DMS114 treated with DMSO at 0.1 percent for 48 hours (cell line): ENCODE measurements around the gene TKT.
"Not testable (repeated sequence)": the region's sequence is repeated elsewhere in the genome, so short reads cannot be mapped to it uniquely, and the experiment has no call there.

Experiments
- DNase-seq: peaks from one replicate; lab custom pipeline; 2025; ENCODE audit not compliant: unreplicated experiment; lab: John Stamatoyannopoulos, UW

Gene TKT, protein sequence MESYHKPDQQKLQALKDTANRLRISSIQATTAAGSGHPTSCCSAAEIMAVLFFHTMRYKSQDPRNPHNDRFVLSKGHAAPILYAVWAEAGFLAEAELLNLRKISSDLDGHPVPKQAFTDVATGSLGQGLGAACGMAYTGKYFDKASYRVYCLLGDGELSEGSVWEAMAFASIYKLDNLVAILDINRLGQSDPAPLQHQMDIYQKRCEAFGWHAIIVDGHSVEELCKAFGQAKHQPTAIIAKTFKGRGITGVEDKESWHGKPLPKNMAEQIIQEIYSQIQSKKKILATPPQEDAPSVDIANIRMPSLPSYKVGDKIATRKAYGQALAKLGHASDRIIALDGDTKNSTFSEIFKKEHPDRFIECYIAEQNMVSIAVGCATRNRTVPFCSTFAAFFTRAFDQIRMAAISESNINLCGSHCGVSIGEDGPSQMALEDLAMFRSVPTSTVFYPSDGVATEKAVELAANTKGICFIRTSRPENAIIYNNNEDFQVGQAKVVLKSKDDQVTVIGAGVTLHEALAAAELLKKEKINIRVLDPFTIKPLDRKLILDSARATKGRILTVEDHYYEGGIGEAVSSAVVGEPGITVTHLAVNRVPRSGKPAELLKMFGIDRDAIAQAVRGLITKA

DNA sequence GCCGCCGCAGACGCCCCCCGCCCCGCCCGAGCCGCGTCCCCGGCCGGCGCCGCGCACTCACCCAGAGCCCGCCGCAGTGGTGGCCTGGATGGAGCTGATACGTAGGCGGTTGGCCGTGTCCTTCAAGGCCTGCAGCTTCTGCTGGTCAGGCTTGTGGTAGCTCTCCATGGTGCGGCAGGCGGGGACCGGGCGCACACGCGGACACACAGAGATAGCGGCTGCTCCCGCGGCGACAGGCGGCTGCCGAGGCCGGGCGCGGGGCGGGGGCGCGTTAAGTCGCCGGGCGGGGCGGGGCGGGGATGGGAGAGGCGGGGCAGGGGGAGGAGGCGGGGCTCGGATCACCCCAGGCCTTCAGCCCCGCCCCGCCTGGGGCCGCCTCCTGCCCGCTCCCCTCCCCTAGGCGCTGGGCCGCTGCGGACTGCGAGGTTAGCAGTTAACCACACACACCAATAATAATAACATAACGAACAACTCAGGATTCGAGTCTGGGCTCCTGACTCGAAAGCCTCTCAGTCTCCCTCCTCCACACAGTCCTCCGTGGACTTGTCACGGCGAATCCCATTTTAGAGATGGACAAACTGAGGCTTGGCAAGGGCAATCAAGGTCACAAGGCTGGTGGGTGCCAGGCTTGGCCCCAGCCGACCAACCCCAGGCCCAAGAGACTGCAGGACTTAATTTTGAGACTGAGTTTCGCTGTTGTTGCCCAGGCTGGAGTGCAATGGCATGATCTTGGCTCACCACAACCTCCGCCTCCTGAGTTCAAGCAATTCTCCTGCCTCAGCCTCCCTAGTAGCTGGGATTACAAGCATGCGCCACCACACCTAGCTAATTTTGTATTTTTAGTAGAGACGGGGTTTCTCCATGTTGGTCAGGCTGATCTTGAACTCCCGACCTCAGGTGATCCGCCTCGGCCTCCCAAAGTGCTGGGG lies at the start of gene TKT:
Gene TKT, minus strand, starts transcription at position 248 of the 929 bp plus-strand sequence. Its CDS starts 80 bp downstream, at position 168.
- peak; percentile 51 for DNase-seq

DNA sequence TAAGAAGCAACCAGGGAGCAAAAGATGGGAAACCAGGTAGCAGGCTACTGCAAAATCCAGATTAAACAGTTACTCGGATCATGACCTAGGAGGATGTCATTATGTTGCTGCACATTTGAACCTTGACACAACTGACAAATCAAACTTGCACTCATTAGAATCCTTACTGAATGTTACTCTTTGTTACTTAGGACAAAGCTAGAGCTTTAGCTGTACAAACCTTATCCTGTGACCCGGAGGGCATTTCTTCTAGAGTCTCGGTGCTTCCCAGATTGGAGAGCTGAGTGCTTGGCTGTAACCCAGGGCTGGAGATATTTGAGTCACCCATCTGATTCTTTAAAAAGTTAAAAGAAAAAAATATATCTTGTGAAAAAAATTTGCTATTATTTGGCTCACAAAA lies 48.1 kb upstream of the TKT start:
- no peak for DNase-seq

DNA sequence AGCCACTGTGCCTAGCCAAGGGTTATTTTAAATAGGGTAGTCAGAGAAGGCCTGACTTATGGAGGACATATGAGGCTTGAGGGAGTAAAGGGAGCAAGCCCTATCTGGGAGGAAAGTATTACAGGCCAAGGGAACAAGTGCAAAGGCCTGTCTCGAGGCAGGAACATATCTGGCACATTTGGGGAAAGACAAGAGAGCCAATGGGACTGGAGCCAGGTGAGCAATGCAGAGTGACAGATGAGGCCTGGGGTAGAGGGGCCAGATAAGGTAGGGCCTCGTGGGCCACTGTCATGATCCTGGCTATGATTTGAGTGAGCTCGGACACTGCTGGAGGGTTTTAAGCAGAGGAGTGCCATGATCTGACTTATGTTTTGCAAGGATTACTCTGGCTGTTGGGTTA lies 47.7 kb upstream of the TKT start:
- DNase-seq: no peak

DNA sequence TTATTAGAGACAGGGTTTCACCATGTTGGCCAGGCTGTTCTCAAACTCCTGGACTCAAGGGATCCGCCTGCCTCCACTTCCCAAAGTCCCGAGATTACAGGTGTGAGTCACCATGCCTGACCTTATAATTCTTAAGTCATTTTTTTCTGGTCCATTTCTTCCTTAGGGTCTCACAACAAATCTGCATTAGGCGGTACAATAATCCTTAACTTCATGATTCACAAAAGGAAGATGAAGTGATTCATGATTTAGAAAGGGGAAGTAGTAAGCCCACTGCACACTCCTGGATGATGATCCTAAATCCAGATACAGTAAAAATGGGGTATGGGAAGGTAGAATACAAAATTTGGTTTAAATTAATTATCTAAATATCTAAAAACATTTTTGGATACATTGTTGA lies 45.0 kb upstream of the TKT start:
- DNase-seq: no peak

DNA sequence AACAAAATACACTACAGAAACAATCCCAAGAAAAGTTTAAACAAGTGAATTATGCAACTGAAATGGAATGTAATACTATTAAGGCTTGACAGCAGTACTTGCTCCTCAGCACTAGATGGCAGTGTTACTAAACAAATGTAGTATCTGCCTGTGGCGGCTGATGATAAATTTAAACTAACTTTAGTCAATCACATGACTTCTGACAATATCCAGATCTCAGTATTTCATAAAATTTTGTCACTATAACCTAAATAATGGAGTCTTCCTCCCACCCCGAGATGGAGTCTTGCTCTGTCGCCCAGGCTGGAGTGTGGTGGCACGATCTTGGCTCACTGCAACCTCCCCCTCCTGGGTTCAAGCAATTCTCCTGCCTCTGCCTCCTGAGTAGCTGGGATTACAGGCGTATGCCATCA lies 43.8 kb upstream of the TKT start:
- DNase-seq: peak; percentile 56

DNA sequence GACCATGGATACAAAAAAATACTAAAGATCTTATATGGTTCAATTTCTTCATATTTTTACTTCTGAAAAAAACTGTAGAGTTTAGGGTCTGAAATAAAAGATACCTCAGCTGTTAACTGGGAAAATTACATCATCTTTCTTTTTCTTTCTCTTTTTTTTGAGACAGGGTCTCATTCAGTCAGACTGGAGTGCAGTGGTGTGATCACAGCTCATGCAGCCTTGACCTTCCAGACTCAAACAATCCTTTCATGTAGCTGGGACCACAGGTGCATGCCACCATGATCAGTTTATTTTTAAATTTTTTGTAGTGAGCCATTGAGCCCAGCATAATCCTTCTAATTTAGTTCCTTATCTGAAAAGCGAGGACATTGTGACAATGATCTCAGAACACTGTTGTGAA lies 39.6 kb upstream of the TKT start:
- DNase-seq: no peak

DNA sequence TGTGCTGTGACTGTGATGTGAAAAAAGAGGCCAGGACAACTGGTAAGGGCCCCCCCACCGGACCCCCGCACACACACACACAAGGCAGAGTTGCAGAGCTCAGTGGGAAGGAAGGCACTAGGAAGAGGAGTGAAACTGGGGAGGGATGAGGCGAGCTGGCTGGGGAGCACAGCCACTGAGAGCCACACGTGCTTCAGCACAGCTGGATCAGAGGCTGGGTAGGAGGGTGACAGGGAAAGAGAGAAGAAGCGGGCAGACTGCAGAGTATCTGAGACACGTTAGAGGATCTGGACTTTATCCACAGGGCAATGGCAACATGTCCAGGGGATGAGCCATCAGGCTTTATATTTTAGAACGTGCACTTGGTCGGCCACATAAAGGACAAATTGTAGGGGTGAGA lies 38.0 kb upstream of the TKT start:
- DNase-seq: no peak

DNA sequence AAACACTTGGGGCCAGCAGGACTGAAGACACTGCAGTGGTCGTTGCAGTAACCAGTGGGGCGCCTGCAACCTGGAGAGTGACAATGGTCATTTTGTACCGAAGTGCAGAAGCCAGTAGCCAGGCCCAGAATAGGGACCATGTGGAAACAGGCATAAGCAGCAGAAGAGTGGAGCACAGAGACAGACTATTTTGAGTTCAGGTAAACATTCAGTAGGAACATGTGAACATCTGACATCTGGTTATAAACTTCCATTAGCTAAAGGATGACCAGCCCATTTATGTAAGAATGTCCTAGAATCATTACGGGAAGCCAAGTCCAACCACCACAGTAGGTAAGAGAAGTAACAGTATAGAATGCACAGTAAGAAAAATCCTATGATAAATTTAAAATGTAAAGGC lies 32.4 kb upstream of the TKT start:
- DNase-seq: no peak

DNA sequence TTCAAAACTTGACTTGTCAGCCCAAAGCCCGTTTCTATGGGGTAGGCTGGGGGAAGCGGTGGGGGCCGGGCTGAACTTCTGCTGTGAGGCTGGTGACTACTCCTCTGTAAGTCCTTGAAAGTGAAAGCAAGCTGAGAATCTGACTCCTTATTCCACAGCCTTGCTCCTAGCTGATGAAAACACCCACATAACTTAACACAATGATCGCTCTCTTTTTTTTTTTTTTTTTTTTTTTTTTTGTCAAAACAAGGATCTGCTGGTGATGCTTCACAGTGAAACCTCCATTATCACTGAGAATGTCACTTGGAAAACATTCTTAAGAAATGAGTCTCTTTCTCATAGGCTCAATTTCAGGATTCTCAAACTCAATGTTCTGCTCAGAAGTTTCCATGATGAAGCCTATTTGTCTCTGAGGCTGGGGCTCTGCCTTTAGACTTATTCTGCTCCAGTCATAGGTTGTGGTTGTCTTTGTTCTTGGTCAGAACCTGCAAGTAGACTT lies 31.4 kb upstream of the TKT start:
- DNase-seq: no peak

DNA sequence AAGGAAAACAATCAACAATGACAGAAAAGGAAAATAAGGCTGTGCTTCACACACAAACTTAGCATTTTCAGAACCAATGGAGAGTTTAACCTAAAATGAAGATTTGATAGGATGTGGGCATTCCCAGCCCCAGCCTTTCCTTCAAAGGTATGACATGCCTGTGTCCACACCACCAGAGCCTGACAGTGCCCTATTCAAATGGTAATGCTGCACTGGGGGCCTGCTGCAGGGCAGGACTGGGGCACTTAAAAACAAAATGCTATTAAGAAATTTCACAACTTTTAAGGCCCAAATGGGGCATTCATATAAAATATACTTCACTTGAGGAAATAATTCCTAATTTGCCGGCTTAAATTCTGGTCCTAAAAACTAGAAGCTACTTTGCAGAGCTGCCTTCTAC lies 30.9 kb upstream of the TKT start:
- DNase-seq: no peak

DNA sequence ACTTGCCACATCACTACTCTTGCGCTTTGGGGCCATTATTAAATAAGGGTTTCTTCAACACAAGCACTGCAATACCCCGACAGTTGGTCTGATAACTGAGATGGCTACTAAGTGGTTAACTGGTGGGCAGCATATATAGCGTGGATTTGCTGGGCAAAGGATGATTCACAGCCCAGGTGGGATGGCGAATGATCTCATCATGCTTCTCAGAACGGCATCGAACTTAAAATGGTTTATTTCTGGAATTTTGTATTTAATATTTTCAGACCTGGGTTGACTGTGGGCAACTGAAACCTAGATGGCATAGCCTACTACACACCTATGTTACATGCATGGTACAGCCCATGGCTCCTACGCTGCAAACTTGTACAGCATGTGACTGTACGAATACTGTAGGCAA lies 26.8 kb upstream of the TKT start:
- no peak for DNase-seq

DNA sequence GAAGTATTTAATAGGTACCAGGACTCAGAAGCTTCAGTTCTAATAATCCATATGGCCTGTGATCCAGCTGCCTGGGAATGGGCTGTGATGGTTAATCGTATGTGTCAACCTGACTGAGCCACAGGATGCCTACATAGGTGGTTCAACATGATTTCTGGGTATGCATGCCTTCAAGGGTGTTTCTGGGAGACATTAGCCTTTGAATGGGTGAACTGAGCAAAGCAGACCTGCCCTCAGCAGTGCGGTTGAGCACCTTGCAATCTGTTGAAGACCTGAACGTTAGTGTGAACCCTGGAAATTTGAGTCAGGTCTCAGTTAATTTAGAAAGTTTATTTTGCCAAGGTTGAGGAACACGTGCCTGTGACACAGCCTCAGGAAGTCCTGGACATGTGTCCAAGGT lies 22.8 kb upstream of the TKT start:
- no peak for DNase-seq

DNA sequence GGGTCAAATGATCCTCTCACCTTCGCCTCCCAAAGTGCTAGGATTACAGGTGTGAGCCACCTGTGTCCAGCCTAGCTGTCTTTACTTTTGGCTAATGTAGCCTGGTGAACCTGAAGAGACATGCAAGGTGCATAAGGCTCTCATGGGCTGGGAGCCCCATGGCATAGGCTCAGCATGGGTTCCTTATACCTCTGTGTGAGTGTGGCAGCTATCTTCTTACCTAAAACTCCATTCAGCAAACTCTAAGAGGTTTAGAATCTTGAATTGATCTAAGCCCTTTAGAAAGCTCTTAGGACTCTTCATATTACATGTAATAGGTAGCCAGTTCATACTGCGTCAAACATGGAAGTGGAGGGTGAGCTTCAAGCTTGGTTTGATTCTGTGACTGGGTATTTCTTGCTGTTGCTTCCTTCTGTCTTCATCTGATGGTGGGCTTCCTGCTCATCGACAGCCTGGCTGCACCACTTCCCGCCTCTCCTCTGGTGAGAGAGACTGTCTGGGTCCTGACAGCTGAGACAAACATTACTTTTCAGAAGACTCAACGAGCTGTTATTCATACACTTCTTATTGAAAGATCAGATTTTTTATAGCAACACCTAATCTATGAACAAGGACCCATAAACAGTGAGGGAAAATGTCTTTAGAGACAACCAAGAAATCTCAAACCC lies 19.2 kb upstream of the TKT start:
- no peak for DNase-seq

DNA sequence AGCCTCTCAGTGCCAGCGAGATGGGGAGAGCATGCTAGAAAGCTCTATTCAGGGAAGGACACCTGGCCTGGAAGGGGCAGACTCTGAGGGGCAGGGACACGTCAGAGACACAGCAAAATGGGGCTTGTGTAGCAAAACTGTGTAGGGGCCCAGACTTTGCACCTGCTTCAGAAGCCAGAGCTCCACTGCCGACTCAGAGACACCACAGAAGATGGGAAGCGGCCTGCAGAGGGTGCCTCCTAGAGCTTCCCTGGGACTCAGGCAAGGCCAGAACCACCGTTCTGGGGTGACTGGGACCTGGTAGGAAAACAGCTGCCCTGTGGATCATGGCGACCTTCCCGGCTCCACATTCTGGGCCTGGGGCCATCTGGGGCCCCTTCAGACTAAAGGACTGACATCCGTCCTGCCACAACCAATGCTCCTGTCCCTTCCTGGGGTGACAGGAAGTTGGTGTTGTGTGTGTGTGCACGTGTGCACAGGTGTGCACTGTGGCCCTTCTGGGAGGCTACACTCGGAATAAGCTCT lies 17.4 kb upstream of the TKT start:
- DNase-seq: no peak

DNA sequence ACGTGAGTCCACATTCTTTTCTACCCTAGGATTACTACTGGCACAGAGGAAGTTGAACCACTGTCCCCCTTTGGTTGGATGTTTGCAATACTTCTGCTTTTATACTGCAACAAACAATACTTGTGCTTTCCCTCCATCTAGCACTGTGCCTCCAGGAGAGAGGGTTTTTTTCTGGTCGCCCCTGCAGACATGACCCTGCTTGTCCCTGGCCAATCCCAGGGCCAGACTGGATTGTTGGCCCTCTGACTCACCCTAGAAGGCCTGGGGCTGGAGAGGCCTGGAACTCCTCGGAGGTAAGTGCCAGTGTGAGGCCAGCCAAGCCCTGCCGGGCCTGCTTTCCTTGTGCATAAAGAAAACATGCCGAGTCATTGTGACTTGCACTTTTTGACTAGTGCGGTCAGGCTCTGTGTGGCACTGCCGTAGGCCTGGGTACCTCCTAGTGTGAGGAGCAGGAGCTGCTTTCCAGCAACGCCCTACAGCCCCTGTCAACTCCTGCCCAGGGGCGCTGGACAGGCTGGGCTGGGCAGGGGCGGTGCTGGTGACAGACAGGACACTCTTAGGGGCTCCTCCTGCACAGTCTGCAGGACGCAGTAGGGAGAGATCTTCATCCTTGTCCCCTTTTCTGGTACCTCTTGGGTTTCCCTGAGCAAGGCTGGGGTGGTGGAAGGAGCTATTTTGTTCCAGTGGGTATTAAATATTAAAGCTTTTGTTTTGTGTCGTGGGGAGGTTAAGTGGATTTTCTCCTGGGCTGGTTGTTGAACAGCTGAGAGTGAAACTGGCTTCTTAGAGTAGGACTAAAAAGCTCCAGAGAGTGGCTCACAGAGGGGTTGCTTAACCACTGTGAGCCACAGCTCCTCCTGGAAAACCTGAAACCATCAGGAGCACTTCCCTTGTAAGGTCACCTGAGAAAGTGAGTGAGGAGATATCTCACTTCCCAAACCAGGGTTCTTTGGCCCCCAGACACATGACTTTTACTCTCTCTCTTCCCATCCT lies 14.4 kb upstream of the TKT start:
- DNase-seq: no peak

DNA sequence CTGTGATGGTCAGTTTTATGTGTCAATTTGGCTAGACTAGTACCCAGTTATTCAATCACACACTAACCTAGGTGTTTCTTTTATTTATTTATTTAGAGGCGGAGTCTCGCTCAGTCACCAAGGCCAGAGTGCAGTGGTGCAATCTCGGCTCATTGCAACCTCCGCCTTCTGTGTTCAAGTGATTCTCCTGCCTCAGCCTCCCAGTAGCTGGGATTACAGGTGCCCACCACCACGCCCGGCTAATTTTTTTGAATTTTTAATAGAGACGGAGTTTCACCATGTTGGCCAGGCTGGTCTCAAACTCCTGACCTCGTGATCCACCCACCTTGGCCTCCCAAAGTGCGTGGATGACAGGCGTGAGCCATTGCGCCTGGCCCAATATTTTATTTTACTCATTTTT lies 13.4 kb upstream of the TKT start:
- not testable (repeated sequence) for DNase-seq

DNA sequence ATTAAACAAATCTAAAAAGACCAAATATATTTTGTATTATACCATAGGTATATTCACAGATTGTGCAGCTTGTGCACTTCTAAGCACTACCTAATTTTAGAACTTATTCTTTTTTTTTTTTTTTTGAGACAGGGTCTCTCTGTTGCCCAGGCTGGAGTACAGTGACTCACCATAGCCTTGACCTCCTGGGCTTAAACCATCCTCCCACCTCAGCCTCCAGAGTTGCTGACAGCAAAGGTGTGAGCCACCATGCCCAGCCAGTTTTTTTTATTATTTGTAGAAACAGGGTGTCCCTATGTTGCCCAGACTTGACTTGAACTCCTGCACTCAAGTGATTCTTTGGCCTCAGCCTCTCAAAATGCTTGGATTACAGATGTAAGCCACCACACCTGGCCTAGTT lies 11.9 kb upstream of the TKT start:
- no peak for DNase-seq

DNA sequence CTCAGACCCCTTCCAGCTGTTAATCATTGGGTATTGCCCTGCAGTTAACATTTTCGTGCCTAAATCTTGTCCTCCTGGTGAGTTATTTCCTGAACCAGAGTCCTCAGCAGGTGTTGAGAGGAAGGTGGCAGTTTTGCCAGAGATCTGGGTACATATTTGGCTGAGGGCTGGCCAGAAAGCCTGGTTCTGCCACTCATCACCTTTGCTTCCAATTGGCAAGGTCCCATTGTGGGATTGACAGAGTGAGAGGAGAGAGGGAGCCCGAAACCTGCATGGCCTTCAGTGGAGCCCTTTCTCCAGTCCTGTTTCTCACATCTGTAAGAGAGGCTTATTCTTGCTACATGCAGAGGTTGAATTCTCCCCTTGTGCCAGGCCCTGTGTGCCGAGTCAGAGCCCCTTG lies 8.9 kb upstream of the TKT start:
- no peak for DNase-seq

DNA sequence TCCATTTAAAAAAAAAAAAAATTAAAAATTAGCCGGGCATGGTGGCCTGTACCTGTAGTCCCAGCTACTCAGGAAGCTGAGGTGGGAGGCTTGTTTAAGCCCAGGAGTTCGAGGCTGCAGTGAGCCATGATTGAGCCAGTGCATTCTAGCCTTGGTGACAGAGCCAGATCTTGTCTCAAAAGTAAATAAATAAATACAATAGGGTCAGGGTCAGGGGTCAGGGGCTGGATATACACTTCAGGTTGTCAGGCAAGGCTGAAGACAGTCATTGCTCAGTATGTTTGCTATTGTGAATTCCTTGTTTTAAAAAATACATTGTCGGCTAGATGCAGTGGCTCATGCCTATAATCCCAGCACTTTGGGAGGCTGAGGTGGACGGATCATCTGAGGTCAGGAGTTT lies 8.1 kb upstream of the TKT start:
- DNase-seq: no peak

DNA sequence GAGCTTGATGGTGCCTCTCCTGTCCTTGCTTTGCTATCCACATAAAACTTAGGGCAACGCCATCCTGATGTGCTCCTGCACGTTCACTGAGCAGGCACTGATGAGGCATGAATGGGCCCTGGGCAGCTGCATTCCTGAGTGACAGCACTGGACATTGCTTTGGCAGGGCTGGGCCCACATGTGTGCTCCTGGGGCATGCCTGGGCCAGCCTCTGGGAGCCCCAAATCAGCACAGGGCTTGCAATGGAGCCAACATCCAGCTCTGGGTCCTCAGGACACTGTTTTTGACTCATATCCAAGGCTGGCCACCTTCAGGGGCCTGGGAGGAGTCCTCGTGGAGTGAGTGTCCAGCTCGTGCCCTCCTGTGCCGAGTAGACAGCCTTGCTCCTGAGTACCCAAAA lies 5.9 kb upstream of the TKT start:
- DNase-seq: no peak
